AG04449 (cell line): Measurements from ENCODE around the gene PRR20G.

Experiments
- CTCF ChIA-PET: fragments of 350-600 bp; formaldehyde crosslinking; extraction: SDS; loops from one replicate; lab custom pipeline; 2021; ENCODE audit warnings: antibody characterized with exemption; lab: Yijun Ruan, JAX
- POLR2A ChIA-PET: fragments of 400-600, 350-600 bp; formaldehyde crosslinking; extraction: SDS; loops from one replicate; lab custom pipeline; 2020; ENCODE audit warnings: antibody characterized with exemption, inconsistent platforms; lab: Yijun Ruan, JAX
- DNase-seq: peaks from one replicate; pipeline ENCODE4 v3.0.0-alpha.2; 2010; ENCODE audit warnings: low read depth, low spot score
- H3K4me3 ChIP-seq: 2 replicates; pipeline ENCODE4 v1.5.1; 2011; ENCODE audit warnings: low read depth, mild to moderate bottlenecking, control low read depth, low read length
- CTCF ChIP-seq: IDR thresholded peaks from one replicate; pipeline ENCODE4 v1.5.1; 2011; ENCODE audit warnings: mild to moderate bottlenecking, moderate library complexity, low read length, control low read depth, inconsistent platforms; ENCODE audit not compliant: insufficient read depth; ENCODE audit errors: missing control alignments

The PRR20G gene

GRCh38 chr3:127254033-127254644 is 33.7 kb downstream of the PRR20G start:
- POLR2A ChIA-PET = no interaction called here
- CTCF ChIA-PET = interaction anchor here (1.0 kb wide), 1 partner anchor 16 kb away, joined by 3 read pairs; no protein-coding TSS in a partner anchor
- TF ChIP-seq CTCF = no peak

GRCh38 chr3:127253491-127253890 is 34.4 kb downstream of the PRR20G start:
- CTCF ChIA-PET = no interaction called here

More at GRCh38 chr3:127254033-127254644, 33.7 kb downstream of the PRR20G start:
- DNase-seq = no peak
- H3K4me3 ChIP-seq = no peak overlapping the region

GRCh38 chr3:127252446-127252845 is 35.4 kb downstream of the PRR20G start:
- ChIA-PET POLR2A (no interaction called here), CTCF (no interaction called here)
- H3K4me3 ChIP-seq = no peak overlapping the region
- TF ChIP-seq CTCF = no peak
- DNase-seq = no peak

More at GRCh38 chr3:127253491-127253890, 34.4 kb downstream of the PRR20G start:
- no peak for DNase-seq
- POLR2A ChIA-PET = no interaction called here
- no peak for TF ChIP-seq CTCF
- H3K4me3 ChIP-seq = no peak overlapping the region

- CTCF ChIA-PET = no interaction called here
- TF ChIP-seq CTCF = no peak
- no peak for DNase-seq
- POLR2A ChIA-PET = no interaction called here
- H3K4me3 ChIP-seq = no peak overlapping the region
These were observed 37.8 kb downstream of the PRR20G start for GRCh38 chr3:127250032-127250431.

- DNase-seq = no peak
- POLR2A ChIA-PET = no interaction called here
- no peak for TF ChIP-seq CTCF
- CTCF ChIA-PET = no interaction called here
- no peak overlapping the region for H3K4me3 ChIP-seq
These were observed 40.6 kb downstream of the PRR20G start for GRCh38 chr3:127247292-127247691.

GRCh38 chr3:127238602-127239001 is 49.2 kb downstream of the PRR20G start:
- no peak overlapping the region for H3K4me3 ChIP-seq
- no peak for DNase-seq
- CTCF ChIA-PET = interaction anchor here (1.4 kb wide), 1 partner anchor 16 kb away, joined by 3 read pairs; no protein-coding TSS in a partner anchor
- POLR2A ChIA-PET = no interaction called here
- TF ChIP-seq CTCF = no peak
